Keratinocyte (primary cell): ENCODE results near the gene ERH. TPM values are rescaled to one million over a fixed set of nuclear protein-coding genes. Genes with fewer than 3 reads are reported as not detected.

Experiments used
- DNase-seq: peaks from one replicate; pipeline ENCODE4 v3.0.0-alpha.2; 2011; ENCODE audit warnings: low read depth, missing footprints, low spot score
- FAIRE-seq: peaks from 2 replicates; lab custom pipeline; 2011; peaks lifted over from hg19 to GRCh38; lab: Jason Lieb, UNC
- H2AFZ ChIP-seq: 2 replicates; pipeline ENCODE4 v1.6.0; 2012; ENCODE audit warnings: low read length, control low read depth, inconsistent platforms; ENCODE audit not compliant: control insufficient read depth
- H3K27ac ChIP-seq: 2 replicates; pipeline ENCODE4 v1.5.1; 2011; ENCODE audit warnings: low read length; ENCODE audit not compliant: control insufficient read depth, insufficient read depth
- H3K27me3 ChIP-seq: 3 replicates; pipeline ENCODE4 v1.6.0; 2011; ENCODE audit warnings: low read length; ENCODE audit not compliant: control insufficient read depth, insufficient read depth; ENCODE audit errors: extremely low read depth
- H3K36me3 ChIP-seq, 2 experiments: 2 replicates in 1 of 2; 3 replicates in 1 of 2; pipeline ENCODE4 v1.5.1; 2011; ENCODE audit warnings: low read length in 2 of 2, mild to moderate bottlenecking in 1 of 2; ENCODE audit not compliant: control insufficient read depth in 2 of 2, insufficient read depth in 2 of 2; ENCODE audit errors: extremely low read depth in 1 of 2
- H3K4me1 ChIP-seq: 3 replicates; pipeline ENCODE4 v1.5.1; 2011; ENCODE audit warnings: low read length; ENCODE audit not compliant: control insufficient read depth, insufficient read depth; ENCODE audit errors: extremely low read depth
- H3K4me2 ChIP-seq: 3 replicates; pipeline ENCODE4 v1.6.0; 2011; ENCODE audit warnings: low read depth, low read length; ENCODE audit not compliant: control insufficient read depth, insufficient read depth; ENCODE audit errors: extremely low read depth
- H3K4me3 ChIP-seq, 3 experiments: fragments of 200-600 bp in 1 of 3; sonication (generic) in 1 of 3; 2 replicates in 2 of 3; 3 replicates in 1 of 3; pipeline ENCODE4 v1.5.1; 2011 to 2016; ENCODE audit warnings: low read length in 3 of 3, mild to moderate bottlenecking in 3 of 3, control low read depth in 2 of 3, inconsistent platforms in 1 of 3, low read depth in 1 of 3, mixed read lengths in 1 of 3, mixed run types in 1 of 3, moderate library complexity in 1 of 3; ENCODE audit not compliant: control insufficient read depth in 2 of 3, insufficient read depth in 2 of 3; ENCODE audit errors: extremely low read depth in 1 of 3
- H3K79me2 ChIP-seq: 2 replicates; pipeline ENCODE4 v1.6.0; 2012; ENCODE audit warnings: low read length; ENCODE audit not compliant: control insufficient read depth, insufficient read depth
- H3K9ac ChIP-seq: 3 replicates; pipeline ENCODE4 v1.6.0; 2011; ENCODE audit warnings: low read length; ENCODE audit not compliant: control insufficient read depth, insufficient read depth; ENCODE audit errors: extremely low read depth
- H3K9me1 ChIP-seq: 3 replicates; pipeline ENCODE4 v1.6.0; 2011; ENCODE audit warnings: low read length; ENCODE audit not compliant: control insufficient read depth, insufficient read depth; ENCODE audit errors: extremely low read depth
- H3K9me3 ChIP-seq: 2 replicates; pipeline ENCODE4 v1.5.1; 2012; ENCODE audit warnings: low read depth, low read length; ENCODE audit not compliant: control insufficient read depth
- H4K20me1 ChIP-seq: 3 replicates; pipeline ENCODE4 v1.6.0; 2011; ENCODE audit warnings: low read length; ENCODE audit not compliant: control insufficient read depth, insufficient read depth; ENCODE audit errors: extremely low read depth
- EZH2 ChIP-seq: IDR thresholded peaks from one replicate; pipeline ENCODE4 v1.6.1; 2012; ENCODE audit warnings: inconsistent platforms, mild to moderate bottlenecking, low read length, moderate library complexity
- dilution Hi-C: fragments of 300-500 bp; cut with MboI; formaldehyde crosslinking; loops from one replicate; pipeline ENCODE4 v1.7.0; 2020; ENCODE audit warnings: low sequenced_read_pairs; ENCODE audit not compliant: extremely low pct_ligation_motif_present
- polyA plus RNA-seq, 5 experiments: library from polyadenylated mRNA; depleted of rRNA in 3 of 5; stranded (reverse) in 3 of 5; stranded (forward) in 1 of 5; unstranded in 1 of 5; fragments of >200 nt; gene quantifications; 1 replicate in 1 of 5; 2 replicates in 3 of 5; 3 replicates in 1 of 5; pipeline versions ENCODE4 v1.2.1 to v1.2.3, GENCODE V29; 2011 to 2012; ENCODE audit warnings: missing spikeins in 2 of 5, low read depth in 1 of 5, low replicate concordance in 1 of 5
- TF ChIP-seq, protein P1 (sequence below), 3 experiments: IDR thresholded peaks in 1 of 3; conservative IDR thresholded peaks in 1 of 3; optimal IDR thresholded peaks in 1 of 3; 2 replicates in 2 of 3; 3 replicates in 1 of 3; pipeline versions ENCODE3 to v1.5.1; 2011; ENCODE audit warnings: low read length in 3 of 3, mild to moderate bottlenecking in 3 of 3, moderate library complexity in 2 of 3, control low read depth in 1 of 3, inconsistent platforms in 1 of 3; ENCODE audit not compliant: insufficient read depth in 2 of 3; ENCODE audit errors: extremely low read depth in 1 of 3

The ERH gene
- polyA plus RNA-seq, 1 donor (not counting 4 experiments of a cell fraction or from before 2014, with no cell fraction given): 256 TPM

DNA sequence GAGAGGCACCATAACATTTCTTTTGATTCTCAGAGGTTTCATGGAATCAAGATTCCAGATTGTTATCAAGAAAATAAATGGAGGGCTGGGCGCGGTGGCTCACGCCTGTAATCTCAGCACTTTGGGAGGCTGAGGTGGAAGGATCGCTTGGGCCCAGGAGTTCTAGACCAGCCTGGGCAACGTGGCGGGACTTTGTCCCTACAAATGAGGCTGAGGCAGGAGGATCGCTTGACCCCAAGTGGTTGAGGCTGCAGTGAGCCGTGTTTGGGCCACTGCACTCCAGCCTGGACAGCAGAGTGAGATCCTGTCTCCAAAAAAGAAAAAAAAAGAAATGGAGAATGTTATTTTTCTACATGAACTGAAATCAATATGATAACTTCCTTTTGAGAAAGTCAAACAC lies 1.7 kb upstream of the ERH start:
- Histone ChIP-seq H4K20me1 (no peaks in the 10 kb centered on the region), H3K79me2 (peaks cover 90% of the 10 kb centered on the region), H2AFZ (no peak overlapping the region), H3K9ac (peak overlapping the region; percentile 94), H3K36me3 (peaks cover 5 to 9% of the 10 kb centered on the region in 2 experiments), H3K9me1 (no peaks in the 10 kb centered on the region), H3K4me1 (peaks cover 20% of the 10 kb centered on the region), H3K4me3 (peak overlapping the region; percentile 53 to 92 (median 77)), H3K4me2 (peak overlapping the region; percentile 80), H3K27ac (no peak overlapping the region), H3K27me3 (no peaks in the 10 kb centered on the region), H3K9me3 (no peaks in the 10 kb centered on the region)
- DNase-seq: no peak
- TF ChIP-seq, protein P1, sequence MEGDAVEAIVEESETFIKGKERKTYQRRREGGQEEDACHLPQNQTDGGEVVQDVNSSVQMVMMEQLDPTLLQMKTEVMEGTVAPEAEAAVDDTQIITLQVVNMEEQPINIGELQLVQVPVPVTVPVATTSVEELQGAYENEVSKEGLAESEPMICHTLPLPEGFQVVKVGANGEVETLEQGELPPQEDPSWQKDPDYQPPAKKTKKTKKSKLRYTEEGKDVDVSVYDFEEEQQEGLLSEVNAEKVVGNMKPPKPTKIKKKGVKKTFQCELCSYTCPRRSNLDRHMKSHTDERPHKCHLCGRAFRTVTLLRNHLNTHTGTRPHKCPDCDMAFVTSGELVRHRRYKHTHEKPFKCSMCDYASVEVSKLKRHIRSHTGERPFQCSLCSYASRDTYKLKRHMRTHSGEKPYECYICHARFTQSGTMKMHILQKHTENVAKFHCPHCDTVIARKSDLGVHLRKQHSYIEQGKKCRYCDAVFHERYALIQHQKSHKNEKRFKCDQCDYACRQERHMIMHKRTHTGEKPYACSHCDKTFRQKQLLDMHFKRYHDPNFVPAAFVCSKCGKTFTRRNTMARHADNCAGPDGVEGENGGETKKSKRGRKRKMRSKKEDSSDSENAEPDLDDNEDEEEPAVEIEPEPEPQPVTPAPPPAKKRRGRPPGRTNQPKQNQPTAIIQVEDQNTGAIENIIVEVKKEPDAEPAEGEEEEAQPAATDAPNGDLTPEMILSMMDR (optimal IDR thresholded peaks at IDR 0.05 in 1 of 3, IDR thresholded peaks at IDR 0.05 in 1 of 3, conservative IDR thresholded peaks at IDR 0.05 in 1 of 3; ENCODE audit: extremely low read depth in 1 of 3, insufficient read depth in 2 of 3, low read length in 3 of 3): no peak
- no peak for TF ChIP-seq EZH2
- dilution Hi-C loops: no loop called here
- no peak for FAIRE-seq

DNA sequence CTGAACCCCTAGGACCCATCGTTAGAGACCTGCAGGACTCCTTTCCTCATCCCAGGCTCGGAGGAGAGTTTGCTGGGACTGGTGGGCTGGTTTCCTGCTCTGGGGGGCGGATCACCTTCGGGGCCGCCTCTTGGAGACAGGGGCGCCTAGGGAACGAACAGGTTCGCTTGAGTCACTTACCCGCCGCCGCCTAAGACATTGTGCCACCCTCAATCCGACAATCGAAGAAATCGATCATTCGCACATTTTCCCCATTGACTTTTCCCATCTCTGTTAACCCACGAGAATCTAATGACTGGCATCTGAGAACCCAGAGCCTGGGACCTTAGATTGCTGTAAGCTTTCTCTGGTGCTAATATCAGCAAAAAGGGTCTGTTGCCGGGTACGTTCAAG lies 715 bp upstream of the ERH start:
- Histone ChIP-seq H3K27ac (peak overlapping the region; percentile 93), H3K27me3 (no peaks in the 10 kb centered on the region), H4K20me1 (no peaks in the 10 kb centered on the region), H3K4me2 (peak overlapping the region; percentile 80), H3K9ac (peak overlapping the region; percentile 94), H3K9me1 (no peaks in the 10 kb centered on the region), H3K36me3 (peaks cover 5 to 10% of the 10 kb centered on the region in 2 experiments), H3K4me3 (peak overlapping the region; percentile 53 to 92 (median 77)), H3K9me3 (no peaks in the 10 kb centered on the region), H3K79me2 (peaks cover 92% of the 10 kb centered on the region), H2AFZ (peak overlapping the region; percentile 85), H3K4me1 (peaks cover 20% of the 10 kb centered on the region)
- dilution Hi-C loops: no loop called here
- TF ChIP-seq, protein P1 (optimal IDR thresholded peaks at IDR 0.05 in 1 of 3, IDR thresholded peaks at IDR 0.05 in 1 of 3, conservative IDR thresholded peaks at IDR 0.05 in 1 of 3; ENCODE audit: extremely low read depth in 1 of 3, insufficient read depth in 2 of 3, low read length in 3 of 3): no peak
- no peak for TF ChIP-seq EZH2
- DNase-seq: no peak
- FAIRE-seq: no peak
